Heart left ventricle (tissue), 13 donors: ENCODE measurements around the gene MAGEA4.

Experiments used
- CTCF ChIP-seq, 12 donors: fragments of 200-600 bp; sonication (generic) in 4 of 12; IDR thresholded peaks; one replicate each; pipeline versions ENCODE4 v1.5.0 to v1.8.0; 2018 to 2022; ENCODE audit warnings: antibody characterized with exemption in 12 of 12, mild to moderate bottlenecking in 5 of 12
- POLR2A ChIP-seq, 2 donors: fragments of 450-650 bp; IDR thresholded peaks; one replicate each; pipeline ENCODE4 v1.6.1; 2017; ENCODE audit warnings: antibody characterized with exemption in 2 of 2, mild to moderate bottlenecking in 2 of 2, moderate library complexity in 2 of 2
- donor health status: ischemic (EF 13 %, LVEDD 7.1; RV severe dilation, severe dysfunction).
- donor health status: DM: no; HTN: yes; CAD: no.
- donor health status: DM: no; HTN: no; CAD: no.
- donor health status: ischemic (EF 25% LVEDD 6.9; RV normal size, moderate dysfunction).
- donor health status: ischemic (EF 25% LVEDD 5.7; RV mildly dilated, moderate dysfunction).
- donor health status: ischemic (EF 35%, LVEDD 5.7; RV mildly dilated, moderate dysfunction).
- donor health status: nonischemic (EF 11% LVEDD 7.7; RV severe dilation, severe dysfunction).
- donor health status: DM: yes; HTN: yes; CAD: no.
- donor health status: PGD.
- donor health status: ischemic (EF 29% LVEDD 5.4; RV normal size, mild dysfunction).
- donor health status: nonischemic (EF 23%, LVEDD 6.1; RV moderate dilation, normal function).

GRCh38 chrX:151938172-151938571 is 25.5 kb downstream of the MAGEA4 start:
- TF ChIP-seq POLR2A (IDR thresholded peaks at IDR 0.05), result no peak
- TF ChIP-seq CTCF (IDR thresholded peaks at IDR 0.05), result no peak
